WERI-Rb-1 (cell line): ENCODE measurements around the gene RAPGEF1.

ENCODE experiments used
- DNase-seq: peaks from one replicate; pipeline ENCODE4 v3.0.0-alpha.2; 2020
- H3K27ac ChIP-seq: fragments of 250-450 bp; sonication (Bioruptor Pico); 2 replicates; pipeline ENCODE4 v1.5.1; 2020; ENCODE audit warnings: mild to moderate bottlenecking, moderate library complexity
- H3K27me3 ChIP-seq: fragments of 250-450 bp; sonication (Bioruptor Pico); 2 replicates; pipeline ENCODE4 v1.5.1; 2021; ENCODE audit warnings: mild to moderate bottlenecking, low read depth, moderate library complexity; ENCODE audit not compliant: insufficient read depth, severe bottlenecking
- H3K36me3 ChIP-seq: fragments of 250-450 bp; sonication (Bioruptor Pico); 2 replicates; pipeline ENCODE4 v1.5.1; 2020; ENCODE audit warnings: mild to moderate bottlenecking, moderate library complexity
- H3K4me3 ChIP-seq: 2 replicates; pipeline ENCODE4 v1.5.1; 2011; ENCODE audit warnings: low read depth, mild to moderate bottlenecking, control low read depth, low read length
- H3K9me3 ChIP-seq: fragments of 250-450 bp; sonication (Bioruptor Pico); 2 replicates; pipeline ENCODE4 v1.5.1; 2021; ENCODE audit warnings: mild to moderate bottlenecking, moderate library complexity; ENCODE audit not compliant: severe bottlenecking
- TF ChIP-seq, protein P1 (sequence below): IDR thresholded peaks from 2 replicates; pipeline ENCODE4 v1.5.1; 2011; ENCODE audit warnings: low read depth, mild to moderate bottlenecking, control low read depth, inconsistent platforms, low read length

The RAPGEF1 gene

DNA sequence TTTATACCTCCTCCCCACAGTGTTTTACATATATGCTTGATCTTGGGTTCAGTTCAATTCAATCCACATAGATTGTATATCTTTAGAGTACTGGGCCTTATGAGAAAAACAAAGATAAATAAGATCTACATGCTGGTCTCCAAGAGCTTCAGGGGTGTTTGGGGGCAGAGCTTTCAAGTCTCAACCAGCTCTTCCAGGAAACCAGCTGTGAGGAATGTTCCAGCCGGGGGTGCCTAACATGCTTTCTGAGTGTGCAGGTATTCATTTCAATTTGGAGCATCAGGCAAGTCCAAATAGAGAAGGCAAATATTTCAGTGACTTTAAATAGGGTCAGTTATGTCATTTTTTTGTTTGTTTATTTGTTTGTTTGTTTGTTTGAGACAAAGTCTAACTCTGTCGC lies 5.7 kb upstream of the RAPGEF1 start:
- DNase-seq = no peak
- H3K4me3 ChIP-seq = no peak overlapping the region
- no peaks in the 10 kb centered on the region for H3K36me3 ChIP-seq
- H3K27ac ChIP-seq = no peak overlapping the region
- H3K9me3 ChIP-seq = no peaks in the 10 kb centered on the region
- H3K27me3 ChIP-seq = no peaks in the 10 kb centered on the region
- TF ChIP-seq, protein P1, sequence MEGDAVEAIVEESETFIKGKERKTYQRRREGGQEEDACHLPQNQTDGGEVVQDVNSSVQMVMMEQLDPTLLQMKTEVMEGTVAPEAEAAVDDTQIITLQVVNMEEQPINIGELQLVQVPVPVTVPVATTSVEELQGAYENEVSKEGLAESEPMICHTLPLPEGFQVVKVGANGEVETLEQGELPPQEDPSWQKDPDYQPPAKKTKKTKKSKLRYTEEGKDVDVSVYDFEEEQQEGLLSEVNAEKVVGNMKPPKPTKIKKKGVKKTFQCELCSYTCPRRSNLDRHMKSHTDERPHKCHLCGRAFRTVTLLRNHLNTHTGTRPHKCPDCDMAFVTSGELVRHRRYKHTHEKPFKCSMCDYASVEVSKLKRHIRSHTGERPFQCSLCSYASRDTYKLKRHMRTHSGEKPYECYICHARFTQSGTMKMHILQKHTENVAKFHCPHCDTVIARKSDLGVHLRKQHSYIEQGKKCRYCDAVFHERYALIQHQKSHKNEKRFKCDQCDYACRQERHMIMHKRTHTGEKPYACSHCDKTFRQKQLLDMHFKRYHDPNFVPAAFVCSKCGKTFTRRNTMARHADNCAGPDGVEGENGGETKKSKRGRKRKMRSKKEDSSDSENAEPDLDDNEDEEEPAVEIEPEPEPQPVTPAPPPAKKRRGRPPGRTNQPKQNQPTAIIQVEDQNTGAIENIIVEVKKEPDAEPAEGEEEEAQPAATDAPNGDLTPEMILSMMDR = no peak

DNA sequence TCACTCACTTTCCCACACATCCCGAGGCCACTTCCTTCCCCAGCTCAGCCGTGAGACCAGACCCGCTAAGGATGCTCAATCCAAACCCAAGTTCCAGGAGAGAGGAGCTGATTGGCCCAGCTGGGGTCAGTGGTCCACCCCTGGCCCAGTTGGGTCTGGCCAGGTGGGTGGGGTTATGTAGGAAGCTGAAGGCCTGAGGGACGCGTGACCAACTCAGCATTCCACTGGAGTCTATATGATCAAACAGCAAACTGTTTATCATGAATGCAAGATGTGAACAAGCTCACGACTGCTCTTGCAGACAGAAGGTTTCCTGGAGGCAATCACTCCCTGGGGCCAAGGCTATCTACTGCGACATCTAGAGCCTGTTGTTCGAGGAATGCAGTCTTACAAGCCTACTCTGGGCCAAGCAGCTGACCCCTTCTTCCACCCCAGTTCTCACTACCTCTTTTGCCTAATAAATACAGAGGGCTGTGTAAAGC lies 4.9 kb upstream of the RAPGEF1 start:
- H3K9me3 ChIP-seq = no peaks in the 10 kb centered on the region
- TF ChIP-seq, protein P1 = no peak
- H3K4me3 ChIP-seq = no peak overlapping the region
- H3K27ac ChIP-seq = no peak overlapping the region
- H3K27me3 ChIP-seq = no peaks in the 10 kb centered on the region
- no peak for DNase-seq
- H3K36me3 ChIP-seq = no peaks in the 10 kb centered on the region

DNA sequence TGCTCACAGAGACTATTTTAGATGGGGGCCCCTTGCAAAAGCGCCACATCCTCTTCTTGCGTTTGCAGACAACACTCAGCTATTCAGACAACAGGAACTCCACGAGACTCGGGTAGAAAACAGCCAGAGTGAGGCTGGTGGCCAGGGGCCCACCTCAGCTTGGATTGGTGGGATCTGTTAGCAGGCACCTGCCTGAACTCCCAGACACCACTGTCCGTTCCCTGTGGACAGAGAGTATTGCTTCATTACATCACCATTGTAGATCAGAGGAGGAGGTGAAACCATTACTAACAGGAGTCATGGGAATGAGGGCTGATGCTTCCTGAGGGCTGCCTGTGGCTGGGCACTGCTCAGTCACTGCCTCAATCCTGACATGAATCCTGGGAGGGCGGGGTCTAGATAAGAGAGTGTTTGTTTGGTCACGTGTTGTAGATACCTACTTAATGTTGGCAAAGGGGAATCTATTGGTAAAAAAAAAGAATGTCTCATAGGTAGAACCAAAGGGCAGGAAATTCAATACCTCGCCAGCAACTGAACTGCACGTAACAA lies 4.4 kb upstream of the RAPGEF1 start:
- Histone ChIP-seq H3K4me3 (no peak overlapping the region), H3K27me3 (no peaks in the 10 kb centered on the region), H3K36me3 (no peaks in the 10 kb centered on the region), H3K27ac (no peak overlapping the region), H3K9me3 (no peaks in the 10 kb centered on the region)
- DNase-seq = no peak
- TF ChIP-seq, protein P1 = no peak

DNA sequence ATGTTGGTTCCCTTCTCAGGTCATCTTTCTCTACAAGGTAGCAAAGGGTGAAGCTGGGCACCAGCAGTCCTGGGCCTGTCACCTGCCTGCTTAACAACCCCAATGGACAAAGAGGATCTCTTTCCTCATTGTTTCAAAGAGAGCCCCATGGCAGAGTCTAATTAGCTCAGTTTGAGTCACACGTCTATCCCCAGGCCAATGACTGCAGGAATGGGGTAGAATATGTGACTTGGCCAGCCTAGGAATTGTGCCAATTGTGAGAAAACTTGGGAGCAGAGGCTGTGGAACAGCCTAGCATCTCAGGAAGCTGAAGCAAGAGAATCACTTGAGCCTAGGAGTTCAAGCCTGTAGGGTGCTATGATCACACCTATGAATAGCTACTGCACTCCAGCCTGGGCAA lies 3.6 kb upstream of the RAPGEF1 start:
- TF ChIP-seq, protein P1 = no peak
- no peaks in the 10 kb centered on the region for H3K9me3 ChIP-seq
- H3K36me3 ChIP-seq = no peaks in the 10 kb centered on the region
- H3K27ac ChIP-seq = no peak overlapping the region
- no peak overlapping the region for H3K4me3 ChIP-seq
- no peaks in the 10 kb centered on the region for H3K27me3 ChIP-seq
- no peak for DNase-seq

DNA sequence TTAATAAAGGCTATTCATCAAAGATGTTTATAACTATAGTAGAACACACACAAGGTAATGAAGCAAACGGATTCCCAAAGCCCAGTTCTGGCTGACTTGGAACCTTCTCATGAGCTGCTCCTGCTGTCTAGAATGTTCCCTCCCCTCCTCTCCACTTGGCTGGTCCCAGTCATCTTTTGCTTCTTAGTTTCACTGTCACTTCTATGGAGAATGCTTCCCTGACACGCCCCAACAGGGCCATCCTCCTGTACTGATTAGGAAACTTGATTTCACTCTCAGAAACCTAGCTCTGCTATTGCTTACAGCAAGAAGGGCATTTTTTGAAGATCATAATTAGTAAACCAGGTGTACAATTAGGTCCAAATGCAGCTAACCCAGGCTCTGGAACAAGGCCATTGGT lies 3.2 kb upstream of the RAPGEF1 start:
- H3K9me3 ChIP-seq = no peaks in the 10 kb centered on the region
- no peak overlapping the region for H3K4me3 ChIP-seq
- H3K27me3 ChIP-seq = no peaks in the 10 kb centered on the region
- TF ChIP-seq, protein P1 = no peak
- H3K36me3 ChIP-seq = no peaks in the 10 kb centered on the region
- H3K27ac ChIP-seq = no peak overlapping the region
- no peak for DNase-seq

DNA sequence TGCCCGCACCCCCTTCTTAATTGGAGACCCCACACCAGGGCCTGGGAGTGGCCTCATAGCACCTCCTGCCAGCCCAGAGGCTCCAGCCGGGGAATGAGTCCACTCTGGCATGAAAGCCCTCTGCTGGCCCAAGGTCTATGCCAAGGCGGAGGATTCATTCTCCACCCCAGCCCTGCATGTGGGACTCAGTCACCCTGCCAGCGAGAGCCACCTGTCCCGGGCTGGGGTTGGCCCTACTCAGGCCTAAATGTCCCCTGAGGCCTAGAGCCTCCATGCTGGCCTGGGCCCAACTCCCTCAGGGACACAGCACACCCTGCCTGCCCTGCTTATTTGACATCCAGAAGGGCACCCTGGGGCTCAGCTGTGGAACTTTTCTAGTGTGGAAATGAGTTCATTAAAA lies 1.0 kb upstream of the RAPGEF1 start:
- no peak for DNase-seq
- TF ChIP-seq, protein P1 = no peak
- no peaks in the 10 kb centered on the region for H3K27me3 ChIP-seq
- no peaks in the 10 kb centered on the region for H3K9me3 ChIP-seq
- H3K27ac ChIP-seq = no peak overlapping the region
- no peak overlapping the region for H3K4me3 ChIP-seq
- peaks cover 5% of the 10 kb centered on the region for H3K36me3 ChIP-seq
